Activated T-helper 17 cell treated with anti-CD3 and anti-CD28 coated beads, Interleukin-2, amount 50 U/mL, for 72 hours (primary cell): Measurements from ENCODE around the gene TFAP2A. TPM values are rescaled to one million over a fixed set of nuclear protein-coding genes. Genes with fewer than 3 reads are reported as not detected.

Source experiments
- ATAC-seq: fragments of 150-1000 bp; cut with Tn5 transposase; replicated peaks from 2 replicates; pipeline ENCODE4 v1.10.0; 2021; ENCODE audit warnings: mild to moderate bottlenecking, moderate library complexity
- H3K27ac Mint-ChIP-seq: one replicate; pipeline ENCODE4 v1.8.0; 2022; ENCODE audit warnings: mixed read lengths
- H3K27me3 Mint-ChIP-seq: one replicate; pipeline ENCODE4 v1.8.0; 2022; ENCODE audit warnings: mixed read lengths
- H3K36me3 Mint-ChIP-seq: one replicate; pipeline ENCODE4 v1.8.0; 2022; ENCODE audit warnings: low read depth, mild to moderate bottlenecking, mixed read lengths
- H3K4me1 Mint-ChIP-seq: one replicate; pipeline ENCODE4 v1.8.0; 2022; ENCODE audit warnings: mixed read lengths
- H3K4me3 Mint-ChIP-seq: one replicate; pipeline ENCODE4 v1.8.0; 2022; ENCODE audit warnings: mild to moderate bottlenecking, mixed read lengths
- H3K9me3 Mint-ChIP-seq: one replicate; pipeline ENCODE4 v1.8.0; 2022; ENCODE audit warnings: mixed read lengths
- total RNA-seq, 2 donors: library from RNA; stranded (reverse); gene quantifications; one replicate each; pipeline ENCODE4 v1.2.3, GENCODE V29; 2022

TFAP2A gene
- total RNA-seq, 2 donors from 2014 or later = 0.52 TPM; not detected in 1

DNA sequence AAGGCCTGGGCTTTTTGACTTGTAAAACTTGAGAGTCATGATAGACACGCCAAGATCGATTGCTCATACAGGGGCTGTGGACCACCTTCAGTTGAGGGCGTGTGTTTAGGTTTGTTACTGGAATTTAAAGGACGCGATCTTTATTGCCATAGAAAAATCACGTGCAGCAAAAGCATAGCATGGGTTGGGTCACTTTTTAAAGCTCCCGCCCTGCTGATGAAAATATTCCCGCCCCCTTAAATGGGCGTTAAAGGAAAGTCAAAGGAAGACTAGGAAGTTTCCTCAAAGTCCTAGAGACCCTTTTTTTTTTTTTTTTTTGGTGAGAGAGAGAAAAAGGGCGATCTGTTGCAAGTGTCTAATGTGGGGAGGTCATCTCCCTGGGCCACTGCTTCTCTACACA lies 23.1 kb downstream of the TFAP2A start:
- Mint-ChIP-seq H3K27me3 (peaks cover 89% of the 10 kb centered on the region), H3K36me3 (peaks cover 11% of the 10 kb centered on the region), H3K9me3 (peaks cover 15% of the 10 kb centered on the region), H3K4me3 (no peak overlapping the region), H3K27ac (no peak overlapping the region), H3K4me1 (no peaks in the 10 kb centered on the region)
- no peak for ATAC-seq

DNA sequence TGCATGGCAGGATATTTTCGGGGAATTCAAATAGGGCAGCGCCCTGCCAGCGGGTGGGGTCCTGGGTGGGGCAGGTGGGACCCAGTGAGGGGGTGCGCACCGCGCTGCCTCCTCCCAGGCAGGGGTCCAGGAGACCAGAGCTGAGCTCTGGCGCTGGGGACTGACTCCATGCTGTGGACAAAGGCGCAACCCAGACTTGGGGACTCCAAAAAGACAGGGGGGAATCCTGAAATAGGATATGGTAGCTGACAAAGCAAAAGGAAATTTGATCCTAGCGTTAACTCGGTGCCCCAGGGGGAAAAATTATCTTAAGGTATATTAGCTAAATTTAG lies 23.6 kb downstream of the TFAP2A start:
- peaks cover 91% of the 10 kb centered on the region for H3K27me3 Mint-ChIP-seq
- H3K9me3 Mint-ChIP-seq = peaks cover 15% of the 10 kb centered on the region
- H3K36me3 Mint-ChIP-seq = peaks cover 11% of the 10 kb centered on the region
- no peaks in the 10 kb centered on the region for H3K4me1 Mint-ChIP-seq
- no peak for ATAC-seq
- H3K4me3 Mint-ChIP-seq = no peak overlapping the region
- H3K27ac Mint-ChIP-seq = no peak overlapping the region

DNA sequence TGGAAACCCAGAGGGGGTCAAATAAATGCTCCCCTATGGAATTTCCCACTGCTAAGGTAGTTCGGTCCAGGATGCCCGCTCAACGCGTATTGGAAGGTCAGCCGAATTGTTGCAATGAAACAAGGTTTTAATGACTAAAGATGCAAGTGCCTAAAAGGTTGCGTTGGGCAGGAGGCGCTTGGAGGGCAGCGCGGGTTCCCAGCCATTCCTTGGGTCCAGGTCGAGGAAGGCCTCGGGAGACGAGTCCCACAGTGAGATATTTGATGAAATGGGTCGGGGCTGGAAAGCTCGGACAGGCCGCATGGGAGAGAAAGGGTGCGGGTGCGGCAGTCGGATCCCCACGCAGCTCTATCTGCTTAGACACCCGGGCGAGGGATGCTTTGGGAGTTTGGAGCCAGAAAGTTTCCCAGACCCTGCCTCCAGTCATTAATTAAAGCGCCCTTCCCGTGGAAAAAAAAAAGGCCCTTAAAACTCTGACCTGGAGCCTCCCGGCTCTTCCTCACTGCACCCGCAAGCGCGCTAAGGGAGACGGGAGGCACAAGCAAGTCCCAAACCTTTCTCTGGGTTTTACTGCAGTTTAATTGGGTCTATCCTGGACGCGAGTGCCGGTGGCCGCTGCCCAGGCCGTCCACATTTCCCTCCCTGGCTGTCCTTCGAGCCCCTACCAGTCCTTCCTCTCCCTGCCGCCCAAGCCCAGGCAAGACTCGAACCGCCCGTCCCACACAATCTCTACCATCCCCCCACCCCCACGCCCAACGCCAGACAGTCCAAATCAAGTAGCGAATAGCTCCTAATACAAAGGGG lies 24.2 kb downstream of the TFAP2A start:
- H3K4me3 Mint-ChIP-seq = no peak overlapping the region
- no peak for ATAC-seq
- no peaks in the 10 kb centered on the region for H3K4me1 Mint-ChIP-seq
- H3K9me3 Mint-ChIP-seq = peaks cover 15% of the 10 kb centered on the region
- peaks cover 11% of the 10 kb centered on the region for H3K36me3 Mint-ChIP-seq
- no peak overlapping the region for H3K27ac Mint-ChIP-seq
- peaks cover 91% of the 10 kb centered on the region for H3K27me3 Mint-ChIP-seq

DNA sequence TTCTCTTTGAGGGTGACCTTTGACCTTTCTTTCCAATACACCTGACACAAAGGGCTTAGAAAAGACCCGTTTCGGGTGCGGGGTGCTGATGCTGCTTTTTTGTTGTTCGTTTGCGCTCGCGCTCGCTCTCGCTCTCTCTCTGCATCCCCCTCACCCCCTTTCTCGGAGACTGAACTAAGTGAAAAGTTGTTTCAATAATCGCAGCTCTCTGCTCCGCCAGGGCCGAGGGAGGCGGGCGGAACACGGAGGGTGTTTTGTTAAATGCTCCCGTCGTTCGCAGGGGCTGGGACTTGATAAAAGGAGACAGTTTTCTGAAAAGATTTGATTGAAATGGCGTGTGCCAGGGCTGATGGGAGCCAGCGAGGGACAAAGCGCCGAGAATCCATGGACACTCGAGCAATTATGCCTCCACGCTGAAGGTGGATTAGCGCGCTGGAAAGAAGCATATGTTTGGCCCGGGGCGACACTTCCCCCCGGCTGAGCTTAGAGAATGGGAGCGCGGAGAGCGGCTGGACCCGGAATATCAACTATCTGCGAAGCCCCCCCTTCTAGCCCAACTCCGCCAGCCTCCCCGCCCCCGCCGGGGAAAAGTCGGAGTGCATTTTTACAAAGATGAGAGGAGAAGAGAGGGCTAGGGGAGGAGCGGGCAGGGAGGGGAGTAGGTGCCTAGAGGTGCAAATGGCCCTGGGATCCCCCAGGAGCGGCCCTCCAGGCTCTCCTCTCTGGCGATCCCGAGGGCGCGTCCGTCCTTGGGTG lies 25.0 kb downstream of the TFAP2A start:
- H3K36me3 Mint-ChIP-seq = peaks cover 11% of the 10 kb centered on the region
- no peaks in the 10 kb centered on the region for H3K4me1 Mint-ChIP-seq
- no peak overlapping the region for H3K4me3 Mint-ChIP-seq
- no peak overlapping the region for H3K27ac Mint-ChIP-seq
- peaks cover 89% of the 10 kb centered on the region for H3K27me3 Mint-ChIP-seq
- ATAC-seq = no peak
- peaks cover 15% of the 10 kb centered on the region for H3K9me3 Mint-ChIP-seq

DNA sequence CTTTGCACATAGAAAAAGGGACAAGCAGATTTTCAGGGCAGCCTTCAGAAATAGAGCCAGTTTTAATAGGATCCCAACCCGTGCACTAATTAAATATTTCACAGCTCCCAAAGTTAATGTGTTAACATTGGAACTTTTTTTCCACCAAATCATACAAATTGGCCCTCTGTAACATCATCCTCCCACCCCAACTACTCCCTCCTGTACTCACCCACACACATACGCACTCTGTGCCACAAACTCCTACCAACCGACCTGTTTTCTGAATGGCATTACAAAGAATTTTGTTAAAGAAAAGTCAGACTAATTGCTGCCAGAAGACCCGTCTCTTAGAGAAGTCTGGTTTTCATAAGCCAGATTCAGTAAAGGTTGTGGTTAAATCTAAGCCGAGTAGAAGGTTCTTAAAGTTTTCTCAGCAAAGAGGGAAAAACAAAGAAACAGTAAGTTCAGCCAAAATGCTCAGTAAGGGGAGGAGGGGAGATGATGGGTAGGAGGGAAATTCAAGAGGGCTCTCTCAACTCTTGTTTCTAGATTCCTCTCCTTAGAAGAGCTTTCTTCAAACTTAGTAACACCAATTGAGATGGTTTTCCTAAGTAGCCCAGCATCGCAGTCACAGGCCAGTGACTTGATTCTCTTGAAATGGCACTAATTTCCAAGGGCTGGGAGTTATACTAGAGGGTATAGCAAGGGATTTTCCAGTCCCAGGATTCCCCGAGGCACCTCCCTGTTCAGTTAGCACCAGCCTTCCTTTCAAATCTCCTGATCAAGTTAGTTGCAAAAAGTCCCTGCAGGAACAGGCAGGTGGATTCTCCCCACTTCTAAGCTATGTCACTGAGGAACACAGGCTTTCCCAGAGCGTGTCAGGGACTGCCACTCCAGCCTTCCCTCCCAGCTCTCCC lies 27.9 kb downstream of the TFAP2A start:
- ATAC-seq = no peak
- H3K4me1 Mint-ChIP-seq = peaks cover 5% of the 10 kb centered on the region
- peaks cover 78% of the 10 kb centered on the region for H3K27me3 Mint-ChIP-seq
- H3K4me3 Mint-ChIP-seq = no peak overlapping the region
- no peak overlapping the region for H3K27ac Mint-ChIP-seq
- H3K9me3 Mint-ChIP-seq = peaks cover 16% of the 10 kb centered on the region
- H3K36me3 Mint-ChIP-seq = peaks cover 28% of the 10 kb centered on the region

DNA sequence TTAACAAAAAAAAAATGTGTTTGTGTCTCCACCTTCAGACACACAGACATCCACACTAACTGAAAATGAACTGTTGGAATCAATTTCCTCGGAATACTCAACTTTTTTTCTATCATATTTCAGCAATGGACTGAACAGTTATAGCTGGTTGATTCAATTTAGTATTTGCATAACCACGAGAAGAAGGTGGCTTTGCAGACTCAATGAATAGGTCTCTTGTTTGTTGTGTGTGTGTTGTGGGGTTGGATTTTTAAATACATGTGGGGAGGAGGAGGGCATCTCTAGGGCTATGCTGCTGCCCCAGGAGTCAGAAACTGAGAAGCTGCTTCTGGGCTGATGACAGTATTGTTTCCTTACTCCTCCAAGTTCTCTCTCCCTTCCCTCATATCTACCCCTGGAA lies 28.7 kb downstream of the TFAP2A start:
- Mint-ChIP-seq H3K4me1 (peaks cover 5% of the 10 kb centered on the region), H3K36me3 (peaks cover 29% of the 10 kb centered on the region), H3K27ac (no peak overlapping the region), H3K4me3 (no peak overlapping the region), H3K9me3 (peaks cover 16% of the 10 kb centered on the region), H3K27me3 (peaks cover 73% of the 10 kb centered on the region)
- no peak for ATAC-seq

DNA sequence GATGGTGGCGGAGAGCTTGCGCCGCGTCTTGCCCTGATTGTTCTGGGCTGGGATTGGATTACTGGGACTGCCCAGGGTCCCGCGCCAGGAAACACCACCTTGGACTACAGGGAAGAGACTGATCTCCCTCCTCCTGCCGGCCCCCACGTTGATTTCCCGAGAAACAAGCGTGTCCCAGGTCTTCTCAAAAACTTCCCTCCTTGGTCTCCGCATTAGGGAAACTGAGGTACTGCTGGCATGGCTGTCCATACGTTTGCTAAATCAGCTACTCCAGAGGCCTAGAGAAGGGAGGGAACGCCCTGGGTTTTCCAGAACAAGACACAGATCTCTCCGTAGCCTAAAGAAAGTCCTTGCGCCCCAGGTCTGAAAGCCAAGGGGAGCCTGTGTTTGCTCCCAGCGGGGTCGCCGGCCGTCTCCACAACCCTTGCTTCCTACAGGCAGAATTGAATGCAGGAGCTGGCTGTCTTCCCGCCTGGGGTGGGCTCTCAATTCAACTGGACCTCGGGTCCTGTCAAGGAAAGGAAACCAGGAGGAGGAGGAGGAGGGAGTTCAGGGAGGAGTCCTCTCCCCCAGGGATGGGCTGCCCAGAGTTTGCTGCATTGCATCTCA lies 29.2 kb downstream of the TFAP2A start:
- Mint-ChIP-seq H3K27me3 (peaks cover 75% of the 10 kb centered on the region), H3K36me3 (peaks cover 29% of the 10 kb centered on the region), H3K4me1 (peaks cover 10% of the 10 kb centered on the region), H3K9me3 (peaks cover 19% of the 10 kb centered on the region), H3K27ac (no peak overlapping the region), H3K4me3 (no peak overlapping the region)
- ATAC-seq = no peak

DNA sequence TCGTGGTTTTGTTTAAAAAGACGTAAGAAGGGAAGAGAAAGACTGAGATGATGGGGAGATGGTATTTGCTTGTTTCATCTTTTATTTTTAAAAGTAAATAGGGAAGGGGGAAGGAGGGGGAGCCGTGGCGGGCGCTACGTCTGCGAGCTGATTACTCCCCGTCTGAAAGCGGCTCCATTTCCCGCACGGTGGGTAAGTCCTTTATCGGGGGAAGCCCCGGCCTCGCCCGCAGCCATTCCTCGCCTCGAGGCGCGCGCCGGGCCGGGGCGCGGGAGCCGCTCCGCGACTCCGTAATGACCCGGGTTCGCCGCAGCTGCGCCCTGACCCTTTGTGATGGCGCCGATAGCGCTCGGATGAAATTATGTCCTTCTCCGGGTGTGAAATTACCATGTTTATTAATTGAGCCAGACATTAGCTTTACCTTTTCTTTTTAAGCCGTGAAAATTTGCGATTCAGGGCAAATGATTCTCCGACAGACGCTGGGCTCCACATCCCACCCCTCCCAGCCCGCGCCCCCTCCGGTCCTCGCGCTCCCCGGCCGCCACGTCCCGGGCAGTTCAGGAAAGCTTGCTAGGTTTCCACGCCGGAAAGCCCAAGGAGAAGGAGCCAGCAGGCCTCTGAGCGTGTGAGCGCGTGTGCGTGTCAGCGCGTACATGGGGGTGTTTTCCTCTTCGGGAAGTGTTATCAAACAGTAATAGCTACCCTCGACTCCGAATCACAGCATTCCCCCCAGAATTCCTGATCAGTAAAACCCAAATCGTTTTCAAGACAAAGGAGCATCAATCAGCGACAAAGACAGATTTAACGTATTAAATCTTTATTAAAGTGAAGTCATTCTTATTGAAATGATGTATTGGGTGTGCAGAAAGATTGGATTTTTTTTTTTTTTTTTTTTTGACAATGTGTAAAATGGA lies 30.0 kb downstream of the TFAP2A start:
- Mint-ChIP-seq H3K4me1 (peaks cover 10% of the 10 kb centered on the region), H3K27me3 (peaks cover 70% of the 10 kb centered on the region)

DNA sequence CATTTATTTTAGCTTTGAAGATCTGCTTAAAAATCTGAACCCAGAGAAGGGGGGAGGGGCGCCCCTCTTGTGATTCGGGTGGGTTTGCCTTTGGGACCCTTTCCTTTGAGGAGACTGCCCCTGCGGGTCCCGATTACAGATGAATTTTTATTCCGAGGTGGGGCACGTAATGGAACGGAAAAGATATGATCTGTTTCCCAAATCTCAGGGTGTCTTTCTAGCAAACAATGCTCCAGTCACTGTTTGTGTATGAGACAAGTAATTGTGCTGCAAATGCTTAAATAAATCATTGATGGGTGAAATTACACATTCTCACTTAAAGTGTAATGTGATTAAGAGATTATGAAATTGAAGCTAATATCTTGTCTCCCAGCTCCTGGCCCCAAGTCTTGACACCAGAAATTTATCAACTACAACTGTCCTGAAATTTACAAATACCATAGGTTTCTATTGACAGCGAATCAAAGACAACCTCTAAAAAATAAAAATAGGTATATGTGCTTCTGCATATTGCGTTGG lies 30.7 kb downstream of the TFAP2A start:
- peaks cover 21% of the 10 kb centered on the region for H3K36me3 Mint-ChIP-seq
- H3K9me3 Mint-ChIP-seq = peaks cover 14% of the 10 kb centered on the region
- H3K27ac Mint-ChIP-seq = no peak overlapping the region
- peaks cover 65% of the 10 kb centered on the region for H3K27me3 Mint-ChIP-seq
- H3K4me1 Mint-ChIP-seq = peaks cover 10% of the 10 kb centered on the region
- no peak for ATAC-seq
- no peak overlapping the region for H3K4me3 Mint-ChIP-seq

More for the DNA sequence above, 30.0 kb downstream of the TFAP2A start:
- Mint-ChIP-seq H3K4me3 (no peak overlapping the region), H3K27ac (no peak overlapping the region), H3K9me3 (peaks cover 17% of the 10 kb centered on the region), H3K36me3 (peaks cover 27% of the 10 kb centered on the region)
- ATAC-seq = no peak

DNA sequence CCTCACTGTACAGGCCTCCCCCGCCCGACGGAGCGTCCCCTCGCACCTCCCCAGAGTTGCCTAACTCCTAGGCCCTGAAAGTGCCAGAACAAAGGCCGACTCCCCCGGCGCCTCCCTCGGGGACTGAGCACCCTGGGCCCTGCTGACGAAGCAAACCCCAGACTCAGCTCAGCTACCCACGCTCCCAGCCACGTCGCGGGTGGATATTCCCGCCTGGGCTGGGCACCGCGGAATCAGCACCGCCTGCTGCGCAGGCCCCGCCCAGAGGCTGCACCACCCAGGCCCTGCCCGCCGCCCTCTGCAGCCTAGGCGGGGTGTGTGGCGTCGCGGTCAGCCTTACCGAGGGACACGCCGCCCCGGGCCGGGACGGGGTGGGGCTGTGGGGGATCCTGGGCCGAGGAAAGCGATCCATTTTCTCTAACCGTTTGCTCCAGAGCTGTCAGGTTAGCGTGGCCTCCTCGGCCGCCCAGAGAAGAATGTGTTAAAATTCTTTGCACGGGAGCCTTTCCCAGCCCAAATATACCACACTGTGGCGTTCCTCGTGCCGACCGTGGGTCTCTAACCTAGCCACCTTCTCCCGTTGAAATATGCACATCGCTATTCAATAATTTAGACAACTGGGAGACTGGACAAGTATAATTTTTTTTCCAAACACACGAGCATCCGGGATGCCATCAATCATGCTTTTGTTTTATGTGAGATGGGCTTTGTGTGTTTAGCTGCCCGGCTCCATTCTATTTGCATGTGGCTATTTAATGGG lies 31.4 kb downstream of the TFAP2A start:
- H3K36me3 Mint-ChIP-seq = peaks cover 18% of the 10 kb centered on the region
- peaks cover 10% of the 10 kb centered on the region for H3K4me1 Mint-ChIP-seq
- ATAC-seq = no peak
- H3K4me3 Mint-ChIP-seq = no peak overlapping the region
- H3K27me3 Mint-ChIP-seq = peaks cover 60% of the 10 kb centered on the region
- no peak overlapping the region for H3K27ac Mint-ChIP-seq
- H3K9me3 Mint-ChIP-seq = peaks cover 14% of the 10 kb centered on the region

DNA sequence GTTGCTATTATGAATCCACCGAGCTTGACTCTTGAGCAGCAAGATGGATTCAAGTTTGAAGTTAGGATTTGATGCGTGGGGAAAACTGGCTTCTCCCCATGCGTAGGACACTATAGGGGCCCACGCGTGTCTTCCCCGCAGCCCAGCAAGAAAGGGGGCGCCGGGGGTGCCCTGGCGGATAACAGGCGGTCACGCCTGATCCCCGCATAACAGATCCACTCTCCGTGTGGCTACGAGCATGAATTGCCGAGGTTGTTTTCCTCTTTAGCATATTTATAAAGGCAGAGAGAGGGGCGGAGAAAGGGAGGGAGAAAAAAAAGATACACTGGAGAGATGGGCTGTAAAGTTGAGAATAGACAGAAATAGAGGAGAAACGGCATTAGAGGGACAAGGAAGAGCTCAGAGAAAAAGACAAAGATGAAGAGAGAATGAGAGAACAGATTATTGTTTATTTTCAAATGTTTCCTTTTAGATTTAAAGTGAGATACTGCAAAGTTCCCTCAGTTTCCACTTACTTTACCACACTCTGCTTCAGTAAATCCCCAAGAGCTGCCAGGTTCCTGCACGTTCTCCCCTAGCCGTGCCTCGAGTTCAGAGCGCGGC lies 32.0 kb downstream of the TFAP2A start:
- no peak overlapping the region for H3K27ac Mint-ChIP-seq
- peaks cover 14% of the 10 kb centered on the region for H3K9me3 Mint-ChIP-seq
- peaks cover 60% of the 10 kb centered on the region for H3K27me3 Mint-ChIP-seq
- no peak overlapping the region for H3K4me3 Mint-ChIP-seq
- no peak for ATAC-seq
- peaks cover 10% of the 10 kb centered on the region for H3K4me1 Mint-ChIP-seq
- peaks cover 18% of the 10 kb centered on the region for H3K36me3 Mint-ChIP-seq

DNA sequence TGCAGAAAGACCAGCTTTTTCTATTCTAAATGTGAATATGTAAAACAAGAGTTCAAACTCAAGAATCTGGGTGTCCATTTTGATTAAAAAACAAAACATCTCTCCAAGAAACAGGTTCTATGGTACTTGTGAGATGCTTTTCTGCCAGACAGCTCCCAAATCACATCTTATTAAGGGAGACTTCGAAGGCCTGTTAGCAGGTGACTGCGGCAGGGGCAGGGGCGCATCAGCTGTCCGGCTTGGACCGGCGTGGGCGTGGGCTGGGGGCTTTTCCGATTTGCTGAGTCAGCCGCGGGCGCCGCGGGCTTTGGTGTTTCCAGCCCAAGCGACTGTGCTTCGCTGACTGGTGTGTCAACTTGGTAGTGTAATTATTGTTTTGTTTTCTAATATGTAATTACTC lies 32.6 kb downstream of the TFAP2A start:
- Mint-ChIP-seq H3K27me3 (peaks cover 59% of the 10 kb centered on the region), H3K36me3 (peaks cover 18% of the 10 kb centered on the region), H3K9me3 (peaks cover 14% of the 10 kb centered on the region), H3K4me1 (peaks cover 10% of the 10 kb centered on the region), H3K27ac (no peak overlapping the region), H3K4me3 (no peak overlapping the region)
- no peak for ATAC-seq
